Activated effector memory CD4-positive, alpha-beta T cell treated with anti-CD3 and anti-CD28 coated beads, Interleukin-2, amount 50 U/mL, for 16 hours (primary cell): ENCODE results near the gene SLC12A7.
"Not testable (repeated sequence)": the region's sequence is repeated elsewhere in the genome, so short reads cannot be mapped to it uniquely, and the experiment has no call there.

ENCODE experiments used
- DNase-seq: peaks from one replicate; pipeline ENCODE4 v3.0.0-alpha.2; 2020

SLC12A7 gene

DNA sequence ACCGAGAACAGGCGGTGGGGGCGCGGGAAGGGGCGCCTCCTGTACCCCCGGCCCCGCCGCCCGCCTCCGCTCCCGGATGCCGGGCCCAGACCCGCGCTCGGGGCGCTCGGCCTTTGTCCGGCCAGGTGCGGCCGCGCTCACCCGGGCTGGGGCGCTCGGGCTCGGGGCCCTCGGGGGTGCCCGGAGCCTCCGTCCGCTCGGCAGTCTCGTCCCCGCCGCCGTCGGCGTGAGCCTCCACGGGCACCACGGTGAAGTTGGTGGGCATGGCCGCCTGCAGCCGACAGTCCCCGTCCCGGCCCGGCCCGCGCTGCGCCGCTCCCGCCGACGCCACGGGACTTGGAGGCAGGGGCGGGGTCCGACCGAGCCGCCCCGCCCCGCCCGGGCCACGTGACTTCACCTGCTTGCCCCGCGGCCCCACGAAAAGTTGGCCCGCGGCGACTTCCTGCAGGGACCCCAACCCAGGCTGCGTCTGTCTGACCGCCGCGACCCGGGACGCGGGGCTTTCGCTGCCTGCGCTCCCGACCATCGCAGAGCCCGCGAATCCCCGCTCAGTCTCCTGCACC is at the start of gene SLC12A7:
TSS of gene SLC12A7 (minus strand) at position 337 of the 563 bp plus-strand sequence. CDS start at position 265, 72 bp downstream.
- peak; percentile 85 for DNase-seq

DNA sequence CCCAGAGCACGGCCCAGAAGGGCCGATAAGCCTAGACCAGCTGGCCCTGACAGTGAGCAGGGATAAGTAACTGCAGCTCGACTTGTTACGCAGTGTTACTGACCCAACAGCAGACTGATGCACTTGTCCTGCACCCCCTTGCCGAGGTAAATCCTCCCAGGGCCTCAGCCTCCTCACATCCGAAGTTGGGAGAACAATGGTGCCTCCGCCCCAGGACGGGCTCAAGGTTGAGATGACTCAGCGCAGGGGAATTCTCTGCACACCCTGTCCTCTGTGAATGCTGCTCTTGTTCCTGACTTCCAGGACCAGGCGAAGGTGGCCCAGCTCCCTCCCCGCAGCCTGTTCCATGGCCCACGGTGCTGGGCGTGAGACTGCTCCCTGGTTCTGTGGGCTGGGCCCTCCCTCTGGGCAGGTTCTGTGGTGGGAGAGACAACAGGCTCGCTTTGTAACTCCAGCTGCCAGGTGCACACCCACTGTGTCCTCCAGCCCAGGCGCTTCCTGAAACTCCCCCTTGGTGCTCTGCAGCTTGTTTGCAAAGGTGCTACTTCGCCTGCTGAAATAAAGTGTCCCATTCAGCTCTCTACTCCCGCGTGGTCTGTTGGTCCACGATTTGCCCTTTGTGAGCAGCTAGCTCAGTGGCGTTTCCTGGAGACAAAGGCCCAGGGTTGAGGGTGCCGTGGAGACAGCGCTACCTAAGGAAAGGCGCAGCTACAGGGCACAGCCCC is 49.4 kb upstream of the SLC12A7 start:
- DNase-seq, result no peak

GRCh38 chr5:1159774-1160406 is 48.0 kb upstream of the SLC12A7 start:
- no peak for DNase-seq

DNA sequence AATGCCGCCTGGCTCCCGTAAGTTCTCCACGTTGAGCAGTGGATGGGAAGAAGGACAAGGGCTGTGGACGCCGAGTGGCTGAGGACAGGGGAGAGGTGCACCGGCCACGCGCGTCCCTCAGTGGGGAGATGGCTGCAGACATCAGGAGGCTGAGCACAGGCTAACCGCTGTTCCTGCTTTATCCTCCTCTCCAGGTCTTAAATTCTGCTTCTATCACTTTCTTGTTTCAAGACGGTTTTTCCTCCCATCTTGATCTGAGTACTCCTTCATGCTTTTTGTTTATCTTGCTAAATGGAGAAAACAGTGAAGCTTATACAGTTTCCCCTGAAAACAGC is 47.4 kb upstream of the SLC12A7 start:
- no peak for DNase-seq

DNA sequence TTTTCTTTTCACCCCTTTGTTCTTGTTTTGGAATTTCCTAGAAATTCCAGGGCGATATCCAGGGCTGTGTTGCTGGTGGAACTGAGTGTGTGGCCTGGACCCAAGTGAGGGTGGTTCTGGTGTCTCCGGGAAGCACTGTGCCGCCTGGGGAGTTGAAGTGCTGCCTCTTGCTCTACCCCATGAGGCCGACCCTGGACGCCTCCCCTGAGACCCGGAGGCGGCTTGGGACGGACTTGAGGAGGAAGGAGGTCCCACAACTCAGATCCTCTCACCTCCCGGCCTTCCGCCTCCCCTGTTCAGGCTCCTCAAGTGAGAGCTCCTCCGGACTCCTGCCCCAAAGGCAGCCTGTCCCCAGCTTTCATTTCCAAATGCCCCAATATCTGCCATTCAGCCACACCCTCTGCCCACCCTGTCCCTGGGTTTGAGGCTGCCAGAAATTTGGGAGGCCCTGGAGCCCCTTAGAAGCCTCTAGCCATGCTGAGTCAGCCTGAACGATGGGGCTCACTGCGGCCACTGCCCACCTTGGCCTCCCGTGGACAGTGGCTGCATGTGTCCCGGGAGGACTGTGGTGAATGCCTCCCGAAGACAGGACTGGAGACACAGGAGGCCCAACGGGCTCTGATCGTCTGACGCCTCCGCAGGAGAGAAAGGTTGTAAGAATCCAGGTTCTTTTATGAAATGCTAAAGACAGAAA is 46.9 kb upstream of the SLC12A7 start:
- no peak for DNase-seq

DNA sequence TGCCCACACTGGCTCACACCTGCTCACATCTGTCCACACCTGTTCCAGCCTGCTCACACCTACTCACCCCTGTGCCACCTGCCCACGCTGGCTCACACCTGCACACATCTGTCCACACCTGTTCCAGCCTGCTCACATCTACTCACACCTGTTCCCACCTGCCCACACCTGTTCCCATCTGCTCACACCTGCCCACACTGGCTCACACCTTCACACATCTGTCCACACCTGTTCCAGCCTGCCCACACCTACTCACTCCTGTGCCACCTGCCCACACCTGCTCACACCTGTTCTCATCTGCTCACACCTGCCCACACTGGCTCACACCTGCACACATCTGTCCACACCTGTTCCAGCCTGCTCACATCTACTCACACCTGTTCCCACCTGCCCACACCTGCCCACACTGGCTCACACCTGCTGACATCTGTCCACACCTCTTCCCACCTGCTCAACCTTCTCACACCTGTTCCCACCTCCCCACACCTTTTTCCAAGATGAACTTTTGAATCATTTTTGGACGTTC is 45.7 kb upstream of the SLC12A7 start:
- not testable (repeated sequence) for DNase-seq

DNA sequence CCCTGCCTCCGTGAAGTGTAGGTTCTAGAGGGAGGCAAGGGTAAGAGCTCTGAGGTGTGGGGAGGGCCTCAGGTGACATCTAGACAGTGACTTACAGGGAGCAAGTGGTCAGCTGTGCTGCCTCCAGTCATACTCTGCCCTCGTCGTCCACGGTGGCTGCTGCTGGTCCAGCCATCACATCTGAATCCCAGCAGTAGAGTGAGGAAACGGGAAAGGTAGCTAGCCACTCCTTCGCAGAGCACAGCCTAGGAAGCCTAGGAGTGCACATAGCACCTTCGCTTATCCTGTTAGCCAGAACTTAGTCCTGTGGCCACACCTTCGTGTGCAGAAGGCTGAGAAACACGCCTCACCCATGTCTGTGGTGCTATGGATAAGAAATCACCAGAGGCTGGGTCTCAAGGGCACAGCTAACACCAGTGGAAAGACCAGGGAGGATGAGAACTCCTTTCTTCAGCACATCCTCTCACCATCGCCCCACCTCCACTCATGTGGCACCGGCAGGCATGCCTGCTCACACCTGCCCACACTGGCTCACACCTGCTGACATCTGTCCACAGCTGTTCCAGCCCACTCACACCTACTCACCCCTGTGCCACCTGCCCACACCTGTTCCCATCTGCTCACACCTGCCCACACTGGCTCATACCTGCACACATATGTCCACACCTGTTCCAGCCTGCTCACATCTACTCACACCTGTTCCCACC is 45.0 kb upstream of the SLC12A7 start:
- DNase-seq, result no peak

- no peak for DNase-seq
Measured at GRCh38 chr5:1156033-1156753, 44.3 kb upstream of the SLC12A7 start.

DNA sequence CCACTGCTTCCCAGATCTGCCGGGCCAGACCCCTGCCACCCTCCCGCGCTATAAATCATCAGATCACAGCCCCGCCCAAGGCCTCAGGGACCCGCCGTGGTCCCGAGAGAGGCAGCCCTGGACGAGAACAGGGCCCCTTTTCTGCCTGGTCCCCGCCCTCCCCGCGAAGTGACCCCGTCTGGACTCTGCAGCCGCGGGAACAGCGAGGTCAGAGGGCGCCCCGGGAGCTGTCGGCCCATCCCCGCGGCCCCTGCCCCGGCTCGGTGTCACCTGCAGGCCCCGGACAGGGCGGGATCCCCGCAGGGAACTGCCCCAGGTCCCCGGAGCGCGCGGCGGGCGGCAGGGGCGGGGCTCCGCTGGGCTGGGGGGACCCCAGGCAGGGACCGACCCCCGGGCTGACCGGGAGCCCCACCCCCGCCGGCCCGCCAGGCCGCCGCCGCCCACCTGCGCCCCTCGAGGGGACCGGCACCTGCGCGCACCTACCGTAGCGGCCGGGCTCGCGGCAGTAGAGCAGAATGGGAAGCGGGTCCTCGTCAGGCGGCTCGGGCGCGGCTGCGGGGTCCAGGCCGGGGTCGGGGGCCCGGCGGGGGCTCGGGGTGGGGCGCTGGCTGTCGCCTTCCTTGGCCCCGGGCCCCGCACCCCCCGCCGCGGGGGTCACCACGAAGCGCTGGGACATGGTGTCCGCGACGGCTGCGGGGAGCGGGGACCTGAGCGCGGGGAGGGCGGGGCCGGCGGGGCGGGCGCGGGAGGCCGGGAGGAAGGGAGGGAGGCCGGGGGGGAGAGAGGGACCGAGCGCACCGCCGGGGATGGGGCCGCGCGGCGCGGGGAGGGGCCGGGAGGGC is 43.5 kb upstream of the SLC12A7 start:
- no peak for DNase-seq

GRCh38 chr5:1153428-1153827 is 41.6 kb upstream of the SLC12A7 start:
- DNase-seq, result no peak

- DNase-seq, result no peak
Measured at GRCh38 chr5:1152771-1153282, 41.0 kb upstream of the SLC12A7 start.

DNA sequence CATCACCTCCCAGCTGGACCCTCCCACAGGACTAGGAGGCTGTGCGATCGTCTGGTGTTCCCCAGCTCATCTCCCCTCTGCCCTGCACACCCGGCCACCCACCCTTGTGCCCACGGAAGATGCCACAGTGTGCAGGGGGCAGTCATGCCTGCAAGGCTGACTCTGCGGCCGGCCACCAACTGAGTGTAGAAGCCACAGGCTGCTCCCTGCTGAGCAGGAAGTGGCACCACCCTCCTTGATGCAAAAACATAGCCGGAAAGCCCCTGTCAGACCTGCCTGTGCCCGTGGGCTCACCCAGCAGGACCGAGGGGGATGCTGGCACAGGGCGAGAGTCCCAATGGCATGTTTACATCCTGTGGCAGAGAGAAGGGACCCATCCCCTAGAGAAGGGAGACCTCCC is 40.3 kb upstream of the SLC12A7 start:
- no peak for DNase-seq

- DNase-seq, result no peak
Measured at GRCh38 chr5:1151316-1151715, 39.5 kb upstream of the SLC12A7 start.

DNA sequence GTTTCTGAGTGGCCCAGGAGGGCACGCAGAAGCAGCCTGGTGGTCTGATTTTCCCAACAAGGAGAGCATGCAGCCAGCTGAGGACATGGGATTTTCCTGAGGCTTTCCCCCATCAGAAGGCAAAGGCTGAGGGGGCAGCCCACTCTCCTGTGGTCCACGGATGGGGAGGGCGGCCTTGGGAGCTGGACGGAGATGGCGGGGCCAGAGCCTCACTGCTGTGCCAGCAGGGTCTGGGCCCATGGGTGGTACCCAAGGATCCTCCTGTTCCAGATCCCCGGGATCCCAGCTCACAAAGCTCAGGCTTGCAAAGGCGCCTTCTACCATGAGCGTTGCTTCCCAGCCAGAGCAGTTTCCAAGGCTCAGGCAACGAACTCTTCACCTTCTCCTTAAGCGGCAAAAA is 39.0 kb upstream of the SLC12A7 start:
- no peak for DNase-seq

DNA sequence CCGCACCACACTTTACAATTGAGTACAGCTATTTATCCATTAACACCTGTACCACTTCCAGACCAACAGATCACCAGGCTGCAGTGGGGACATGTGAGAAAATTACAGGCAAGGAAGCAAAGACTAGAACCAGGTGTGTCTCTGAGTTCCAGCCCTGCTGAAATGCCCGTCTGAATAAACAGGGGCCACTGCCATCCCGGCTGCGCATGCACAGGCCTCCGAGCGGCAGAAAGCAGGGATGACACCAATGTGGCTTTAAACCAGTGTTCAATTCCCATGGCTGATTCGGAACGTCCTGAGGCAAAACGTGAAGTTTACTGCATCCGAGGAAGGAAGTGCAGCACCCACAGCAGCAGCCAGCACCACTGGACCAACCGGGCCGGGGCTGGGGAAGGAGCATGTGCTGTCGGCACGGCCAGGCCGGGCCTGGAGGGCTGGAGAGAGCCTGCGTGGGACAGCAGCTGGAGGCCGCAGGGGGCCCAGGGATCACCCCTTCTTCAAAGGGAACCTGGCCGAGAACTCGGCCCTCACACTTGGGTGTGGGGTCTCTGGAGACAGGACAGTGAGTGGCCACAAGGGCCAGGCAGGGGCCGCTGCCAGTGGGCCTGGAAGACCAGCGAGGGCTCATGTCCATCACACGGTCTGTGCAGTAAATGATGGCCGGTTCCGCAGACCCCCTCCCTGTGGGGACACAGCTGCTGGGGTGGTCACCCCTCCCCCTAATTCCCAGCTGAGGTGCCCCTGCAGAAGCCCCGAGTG is 33.0 kb upstream of the SLC12A7 start:
- no peak for DNase-seq

GRCh38 chr5:1144089-1144488 is 32.2 kb upstream of the SLC12A7 start:
- no peak for DNase-seq

DNA sequence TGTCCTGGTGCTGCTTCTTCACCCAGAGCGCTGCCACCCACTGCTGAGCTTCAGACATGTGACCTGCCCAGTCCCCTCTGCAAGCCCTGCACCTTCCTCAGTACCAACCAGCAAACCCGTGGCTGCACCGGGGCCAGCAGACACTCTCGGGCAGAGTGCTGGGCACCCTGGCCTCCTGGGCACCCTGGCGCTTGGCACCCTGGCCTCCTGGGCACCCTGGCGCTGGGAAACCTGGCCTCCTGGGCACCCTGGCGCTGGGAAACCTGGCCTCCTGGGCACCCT is 31.7 kb upstream of the SLC12A7 start:
- DNase-seq, result no peak

GRCh38 chr5:1142886-1143669 is 31.2 kb upstream of the SLC12A7 start:
- no peak for DNase-seq

DNA sequence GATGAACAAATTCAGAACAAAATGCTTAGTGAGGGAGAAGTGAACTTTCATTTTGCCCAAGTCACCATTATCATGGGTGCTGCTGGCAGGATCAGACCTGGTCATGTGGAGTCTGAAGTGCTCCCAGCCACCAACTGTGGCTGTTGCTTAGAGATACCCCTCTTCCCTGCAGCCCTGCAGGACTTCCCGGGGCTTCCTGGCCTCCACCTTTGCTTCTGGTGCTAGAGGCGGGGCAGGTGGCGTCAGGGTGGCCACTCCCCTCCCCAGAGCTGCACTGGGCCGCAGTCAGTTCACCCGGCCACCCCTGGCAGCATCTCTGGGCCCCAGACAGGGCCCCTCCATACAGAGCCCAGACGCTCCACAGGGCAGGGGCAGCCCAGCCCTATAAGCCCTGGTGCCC is 30.0 kb upstream of the SLC12A7 start:
- DNase-seq, result no peak

DNA sequence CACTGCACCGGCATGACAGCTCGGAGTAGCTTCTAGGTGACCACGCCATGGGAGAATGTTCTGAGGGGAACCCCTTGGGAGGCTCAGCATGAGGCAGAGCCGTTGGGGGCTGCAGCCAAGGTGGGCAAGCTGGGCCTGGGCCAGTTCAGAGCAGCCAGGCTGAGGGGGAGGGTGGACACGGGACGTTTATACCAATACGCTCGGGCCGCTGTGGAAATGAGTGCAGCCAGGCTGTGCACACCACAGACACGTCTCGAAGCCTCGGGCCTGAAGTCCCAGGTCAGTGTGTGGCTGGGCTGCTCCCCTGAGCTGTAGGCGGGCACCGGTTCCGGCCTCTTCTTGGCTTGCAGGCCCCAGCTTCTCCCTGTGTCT is 28.9 kb upstream of the SLC12A7 start:
- DNase-seq, result no peak
